HG03159 (cell line): ENCODE data around the gene GEMIN7.

ENCODE experiments used
- ATAC-seq: cut with Tn5 transposase; IDR thresholded peaks from one replicate; pipeline ENCODE4 v1.9.1; 2021; ENCODE audit warnings: mild to moderate bottlenecking, moderate library complexity; ENCODE audit not compliant: unreplicated experiment

GEMIN7 gene

GRCh38 chr19:45059258-45059965 lies 19.6 kb upstream of the GEMIN7 start:
- no peak for ATAC-seq

GRCh38 chr19:45061965-45062364 lies 17.1 kb upstream of the GEMIN7 start:
- no peak for ATAC-seq

- ATAC-seq = no peak
Measured at GRCh38 chr19:45063851-45064801, 14.9 kb upstream of the GEMIN7 start.

GRCh38 chr19:45066921-45067661 lies 12.0 kb upstream of the GEMIN7 start:
- no peak for ATAC-seq

GRCh38 chr19:45068041-45068440 lies 11.0 kb upstream of the GEMIN7 start:
- ATAC-seq = no peak

- ATAC-seq = no peak
Measured at GRCh38 chr19:45069056-45069455, 10.0 kb upstream of the GEMIN7 start.

- no peak for ATAC-seq
Measured at GRCh38 chr19:45070214-45070613, 8.8 kb upstream of the GEMIN7 start.

GRCh38 chr19:45070861-45071544 lies 8.1 kb upstream of the GEMIN7 start:
- no peak for ATAC-seq

- no peak for ATAC-seq
Measured at GRCh38 chr19:45071545-45071938, 7.5 kb upstream of the GEMIN7 start.

GRCh38 chr19:45071969-45072790 lies 6.9 kb upstream of the GEMIN7 start:
- ATAC-seq = no peak

- ATAC-seq = no peak
Measured at GRCh38 chr19:45074744-45075300, 4.2 kb upstream of the GEMIN7 start.

GRCh38 chr19:45075301-45076028 lies 3.6 kb upstream of the GEMIN7 start:
- ATAC-seq = peak; percentile 50

- ATAC-seq = peak; percentile 38
Measured at GRCh38 chr19:45076029-45076850, 2.8 kb upstream of the GEMIN7 start, which contains the start of gene ZNF296. TSS of gene ZNF296 (minus strand) at chr19:45076478. CDS start at chr19:45076373, 105 bp downstream.

- ATAC-seq = no peak
Measured at GRCh38 chr19:45076851-45077730, 2.0 kb upstream of the GEMIN7 start.

GRCh38 chr19:45078390-45079062 lies 534 bp upstream of the GEMIN7 start:
- ATAC-seq = no peak

GRCh38 chr19:45079911-45080370 lies 881 bp downstream of the GEMIN7 start:
- ATAC-seq = no peak
